IPS DF 6.9 (cell line): Measurements from ENCODE around the gene CPLANE1.

Source experiments
- DNase-seq: peaks from one replicate; pipeline ENCODE4 v3.0.0-alpha.2; 2013; ENCODE audit warnings: low read depth, low spot score
- H3K27ac ChIP-seq: one replicate; pipeline ENCODE4 v1.5.1; 2013; ENCODE audit warnings: low read length, control low read depth
- H3K27me3 ChIP-seq: 2 replicates; pipeline ENCODE4 v1.6.1; 2013; ENCODE audit warnings: mild to moderate bottlenecking, low read length; ENCODE audit not compliant: control insufficient read depth, insufficient read depth
- H3K36me3 ChIP-seq: 2 replicates; pipeline ENCODE4 v1.6.1; 2013; ENCODE audit warnings: low read length; ENCODE audit not compliant: control insufficient read depth, insufficient read depth
- H3K4me1 ChIP-seq: 2 replicates; pipeline ENCODE4 v1.6.1; 2013; ENCODE audit warnings: low read length; ENCODE audit not compliant: control insufficient read depth, insufficient read depth
- H3K4me3 ChIP-seq: 2 replicates; pipeline ENCODE4 v1.5.1; 2013; ENCODE audit warnings: mild to moderate bottlenecking, low read length
- H3K9me3 ChIP-seq: 2 replicates; pipeline ENCODE4 v1.6.1; 2013; ENCODE audit warnings: low read length, inconsistent platforms; ENCODE audit not compliant: control insufficient read depth, insufficient read depth
- WGBS: extraction: QIAGEN DNeasy Blood & Tissue Kit; methylation state at CpG from one replicate; pipeline ENCODE4 v1.1.7; 2013; ENCODE audit warnings: mixed read lengths, missing lambda C conversion rate; ENCODE audit not compliant: insufficient read length, insufficient coverage; 5-methylcytosine and 5-hydroxymethylcytosine counted together

Gene CPLANE1

DNA sequence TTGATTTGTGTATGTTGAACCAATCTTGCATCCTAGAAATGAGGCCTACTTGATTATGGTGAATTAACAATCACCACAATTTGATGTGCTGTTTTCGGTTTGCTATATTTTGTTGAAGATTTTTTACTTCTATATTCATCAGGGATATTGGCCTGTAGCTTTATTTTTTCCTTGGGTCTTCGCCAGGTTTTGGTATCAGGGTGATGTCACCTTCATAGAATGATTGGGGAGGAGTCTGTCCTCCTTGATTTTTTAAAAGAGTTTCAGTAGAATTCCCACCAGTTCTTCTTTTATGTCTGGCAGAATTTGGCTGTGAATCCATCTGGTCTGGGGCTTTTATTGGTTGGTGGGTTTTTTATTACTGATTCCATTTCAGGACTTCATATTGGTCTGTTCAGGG lies 115.2 kb downstream of the CPLANE1 start:
- no peaks in the 10 kb centered on the region for H3K4me1 ChIP-seq
- H3K27ac ChIP-seq, result no peak overlapping the region
- DNase-seq, result no peak
- H3K9me3 ChIP-seq, result no peaks in the 10 kb centered on the region
- peaks cover 2% of the 10 kb centered on the region; the same call in 1 of the 2 replicates for H3K36me3 ChIP-seq
- no peaks in the 10 kb centered on the region for H3K27me3 ChIP-seq
- no CpG with 5 or more reads among the region's 2 CpGs for WGBS
- no peak overlapping the region for H3K4me3 ChIP-seq

DNA sequence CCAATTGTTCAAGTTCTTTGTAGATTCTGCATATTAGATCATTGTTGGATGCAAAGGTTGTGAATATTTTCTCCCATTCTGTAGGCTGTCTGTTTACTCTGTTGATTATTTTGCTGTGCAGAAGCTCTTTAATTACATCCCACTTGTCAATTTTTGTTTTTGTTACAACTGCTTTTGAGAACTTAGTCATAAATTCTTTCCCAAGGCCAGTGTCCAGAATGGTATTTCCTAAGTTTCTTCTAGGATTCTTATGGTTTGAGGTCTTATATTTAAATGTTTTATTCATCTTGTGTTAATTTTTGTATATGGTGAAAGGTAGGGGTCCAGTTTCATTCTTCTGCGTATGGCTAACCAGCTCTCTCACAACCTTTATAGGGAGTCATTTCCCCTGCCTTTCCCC lies 116.5 kb downstream of the CPLANE1 start:
- peaks cover 2% of the 10 kb centered on the region; the same call in 1 of the 2 replicates for H3K36me3 ChIP-seq
- H3K27me3 ChIP-seq, result no peaks in the 10 kb centered on the region
- H3K4me3 ChIP-seq, result no peak overlapping the region
- H3K27ac ChIP-seq, result no peak overlapping the region
- H3K9me3 ChIP-seq, result no peaks in the 10 kb centered on the region
- DNase-seq, result no peak
- H3K4me1 ChIP-seq, result no peaks in the 10 kb centered on the region
- no CpG with 5 or more reads among the region's 1 CpG for WGBS

DNA sequence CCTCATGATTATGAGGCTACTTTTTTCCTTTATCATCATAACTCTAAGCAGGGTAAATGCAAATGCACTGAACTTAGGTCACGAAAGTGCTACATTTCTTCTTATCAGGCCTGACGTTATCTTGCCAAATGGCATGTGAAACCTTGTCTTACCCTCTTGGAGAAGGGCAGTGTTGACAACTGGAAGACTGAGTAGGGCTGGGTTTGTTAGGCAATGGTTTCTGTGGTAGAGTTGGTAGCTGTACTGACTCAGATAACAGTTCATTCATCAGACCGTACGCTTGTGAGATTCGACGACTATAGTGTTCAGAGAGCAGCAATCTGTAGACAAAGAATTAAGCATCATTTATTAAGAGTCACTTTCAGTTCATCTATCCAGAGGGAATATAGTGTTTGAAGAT lies 127.7 kb downstream of the CPLANE1 start:
- Histone ChIP-seq H3K36me3 (peaks cover 2% of the 10 kb centered on the region; the same call in 1 of the 2 replicates), H3K4me1 (no peaks in the 10 kb centered on the region), H3K27ac (no peak overlapping the region), H3K27me3 (no peaks in the 10 kb centered on the region), H3K9me3 (no peaks in the 10 kb centered on the region), H3K4me3 (no peak overlapping the region)
- no peak for DNase-seq
- no CpG with 5 or more reads among the region's 6 CpGs for WGBS

DNA sequence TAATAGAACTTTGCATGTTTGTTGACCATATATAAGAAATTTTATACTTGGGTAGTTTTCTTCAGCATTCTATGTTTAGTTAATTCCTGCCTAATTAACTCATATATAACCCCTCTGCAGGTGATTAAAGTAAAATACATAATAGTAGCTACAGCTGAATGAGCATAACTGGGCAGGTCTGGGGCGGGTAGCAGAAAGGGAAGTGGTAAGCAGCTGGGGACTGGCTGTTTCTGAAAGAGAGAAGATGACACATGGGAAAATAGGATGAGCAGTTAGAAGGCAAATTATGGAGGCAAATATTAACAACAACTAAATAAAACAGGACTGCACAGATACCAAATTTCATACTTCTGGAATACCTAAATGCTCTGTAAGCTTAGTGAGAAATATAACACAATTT lies 128.1 kb downstream of the CPLANE1 start:
- WGBS, result no CpG with 5 or more reads among the region's 1 CpG
- no peak for DNase-seq
- no peaks in the 10 kb centered on the region for H3K27me3 ChIP-seq

DNA sequence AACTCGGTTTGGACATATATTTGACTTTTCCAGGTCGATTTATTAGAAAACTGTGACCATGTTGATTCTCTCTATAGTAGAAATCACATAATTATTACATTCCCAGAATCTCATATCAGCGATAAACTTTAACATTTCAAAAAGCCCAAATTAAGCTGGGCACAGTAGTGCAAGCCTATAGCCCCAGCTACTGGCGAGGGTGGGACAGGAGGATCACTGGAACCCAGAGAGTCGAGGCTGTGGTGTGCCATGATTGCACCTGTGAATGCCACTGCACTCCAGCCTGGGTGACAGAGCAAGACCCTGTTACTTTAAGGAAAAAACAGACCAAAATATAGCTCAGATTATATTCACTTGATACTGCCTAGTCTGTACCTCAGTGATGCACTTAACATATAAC lies 128.9 kb downstream of the CPLANE1 start:
- Histone ChIP-seq H3K4me1 (no peaks in the 10 kb centered on the region), H3K9me3 (no peaks in the 10 kb centered on the region), H3K4me3 (no peak overlapping the region), H3K27ac (no peak overlapping the region), H3K27me3 (no peaks in the 10 kb centered on the region), H3K36me3 (peaks cover 2% of the 10 kb centered on the region; the same call in 1 of the 2 replicates)
- WGBS, result no CpG with 5 or more reads among the region's 5 CpGs
- DNase-seq, result no peak

More for the DNA sequence above, 128.1 kb downstream of the CPLANE1 start:
- Histone ChIP-seq H3K4me1 (no peaks in the 10 kb centered on the region), H3K9me3 (no peaks in the 10 kb centered on the region), H3K4me3 (no peak overlapping the region), H3K27ac (no peak overlapping the region), H3K36me3 (peaks cover 2% of the 10 kb centered on the region; the same call in 1 of the 2 replicates)

DNA sequence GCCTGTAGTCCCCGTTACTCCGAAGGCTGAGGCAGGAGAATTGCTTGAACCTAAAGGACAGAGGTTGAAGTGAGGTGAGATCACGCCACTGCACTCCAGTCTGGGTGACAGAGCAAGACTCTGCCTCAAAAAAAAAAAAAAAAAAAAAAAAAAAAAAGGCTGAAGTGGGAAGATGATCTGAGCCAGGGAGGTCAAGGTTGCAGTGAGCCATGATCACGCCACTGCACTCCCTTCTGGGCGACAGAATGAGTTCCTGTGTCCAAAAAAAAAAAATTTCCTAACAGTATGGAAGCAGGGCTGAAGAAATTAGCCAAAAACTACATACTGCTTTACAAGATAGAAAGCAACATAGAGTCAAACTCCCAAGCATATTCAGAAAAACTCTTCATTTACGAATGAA lies 132.8 kb downstream of the CPLANE1 start:
- no peak for DNase-seq
- Histone ChIP-seq H3K36me3 (peaks cover under 1% of the 10 kb centered on the region; the same call in 1 of the 2 replicates), H3K27ac (no peak overlapping the region), H3K9me3 (no peaks in the 10 kb centered on the region), H3K27me3 (no peaks in the 10 kb centered on the region), H3K4me1 (no peaks in the 10 kb centered on the region), H3K4me3 (no peak overlapping the region)
- WGBS, result no CpG with 5 or more reads among the region's 6 CpGs

DNA sequence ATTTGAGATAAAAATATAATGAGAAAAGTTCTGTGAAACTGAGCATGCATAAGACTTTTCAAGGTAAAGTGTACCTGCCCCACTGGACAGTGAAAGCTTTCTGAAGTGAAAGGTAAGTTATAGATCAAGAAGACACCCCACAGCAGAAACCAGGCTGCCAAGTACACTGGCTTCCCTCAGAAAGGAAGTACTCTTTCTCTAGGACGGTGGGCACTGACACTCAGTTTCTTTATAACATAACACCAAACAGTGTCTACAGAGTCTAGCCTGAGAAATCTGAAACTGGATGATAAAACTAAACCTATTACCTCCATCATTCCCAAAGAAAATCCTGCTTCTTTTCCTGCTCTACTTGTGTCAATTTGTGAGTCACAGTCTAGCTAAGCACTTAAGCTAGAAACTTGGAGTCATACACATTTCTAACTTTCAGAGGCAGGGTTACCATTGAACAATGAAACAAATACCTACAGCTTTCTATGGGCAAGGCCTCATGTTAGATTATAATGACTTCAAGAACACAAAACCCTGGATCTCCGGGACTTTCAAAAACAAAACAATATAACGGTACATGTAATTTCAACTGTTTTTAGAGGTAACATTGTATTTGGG lies 136.7 kb downstream of the CPLANE1 start:
- H3K36me3 ChIP-seq, result no peaks in the 10 kb centered on the region
- DNase-seq, result no peak
- H3K9me3 ChIP-seq, result no peaks in the 10 kb centered on the region
- no peaks in the 10 kb centered on the region for H3K27me3 ChIP-seq
- no peak overlapping the region for H3K4me3 ChIP-seq
- WGBS, result no CpG with 5 or more reads among the region's 3 CpGs
- no peaks in the 10 kb centered on the region for H3K4me1 ChIP-seq
- no peak overlapping the region for H3K27ac ChIP-seq

DNA sequence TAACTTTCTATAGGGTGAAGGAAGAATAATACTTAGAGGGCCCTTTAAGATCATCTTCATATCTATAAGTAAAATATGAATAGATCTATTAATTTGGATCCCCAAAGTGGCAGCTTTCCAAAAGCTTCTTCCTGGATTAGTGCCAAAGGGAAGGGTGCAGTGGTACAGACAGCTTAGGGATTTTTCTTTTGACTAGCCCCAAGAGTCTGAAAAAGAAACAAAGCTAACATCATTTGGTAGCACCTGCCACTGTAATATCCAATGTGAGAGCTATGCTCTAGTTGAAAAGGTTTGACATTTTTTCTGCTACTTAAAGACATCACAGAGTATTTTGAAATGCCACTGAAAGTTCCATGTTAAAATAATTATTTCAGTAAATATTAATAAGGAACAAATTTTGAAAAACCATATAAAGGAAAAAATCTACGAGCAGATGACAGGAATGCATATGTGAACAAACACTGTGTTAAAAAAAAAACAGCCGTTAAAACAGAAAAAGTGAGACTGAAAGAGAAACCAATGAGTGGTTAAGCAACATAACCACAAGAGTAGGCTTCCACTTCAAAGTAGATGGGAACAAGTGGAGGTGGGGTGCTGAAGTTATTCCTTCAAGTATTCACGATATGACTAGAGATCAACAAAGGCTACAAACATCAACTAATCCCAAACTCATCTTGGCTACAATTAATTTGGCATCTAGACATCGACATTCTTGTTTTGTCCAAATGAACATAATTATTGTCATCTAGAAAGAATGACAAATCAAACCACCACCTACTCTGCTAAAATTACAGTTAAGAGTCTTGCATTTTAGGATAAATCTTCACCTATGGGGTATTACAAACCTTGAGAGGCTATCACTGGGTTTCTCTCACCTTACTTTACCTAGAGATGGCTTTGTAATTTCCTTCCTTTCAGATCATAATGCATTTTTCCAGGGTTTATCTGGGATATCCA lies 137.5 kb downstream of the CPLANE1 start:
- WGBS, result no CpG with 5 or more reads among the region's 4 CpGs
- no peak overlapping the region for H3K27ac ChIP-seq
- no peaks in the 10 kb centered on the region for H3K9me3 ChIP-seq
- DNase-seq, result no peak
- no peaks in the 10 kb centered on the region for H3K4me1 ChIP-seq
- H3K36me3 ChIP-seq, result no peaks in the 10 kb centered on the region
- no peak overlapping the region for H3K4me3 ChIP-seq
- H3K27me3 ChIP-seq, result no peaks in the 10 kb centered on the region

DNA sequence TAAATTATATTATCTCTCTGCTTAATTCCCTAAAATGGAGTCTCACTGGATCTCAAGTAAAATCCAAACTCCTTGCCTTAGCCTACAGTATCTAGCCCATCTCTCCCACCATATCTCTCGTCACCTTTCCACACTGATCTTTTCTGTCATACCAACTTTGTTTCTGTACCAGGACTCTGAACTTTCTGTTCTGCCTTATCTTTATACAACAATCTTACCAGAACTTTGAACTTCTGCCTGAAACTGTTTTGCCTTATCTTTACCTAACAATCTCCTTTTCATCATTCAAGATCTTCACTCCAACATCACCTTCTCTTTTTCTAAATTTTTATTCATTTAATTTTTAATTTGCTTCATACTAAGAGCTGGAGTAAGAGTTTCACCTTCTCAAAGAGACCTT lies 139.0 kb downstream of the CPLANE1 start:
- H3K4me3 ChIP-seq, result no peak overlapping the region
- no peak overlapping the region for H3K27ac ChIP-seq
- no peaks in the 10 kb centered on the region for H3K27me3 ChIP-seq
- WGBS, result no CpG with 5 or more reads among the region's 1 CpG
- no peaks in the 10 kb centered on the region for H3K4me1 ChIP-seq
- no peaks in the 10 kb centered on the region for H3K9me3 ChIP-seq
- DNase-seq, result no peak
- H3K36me3 ChIP-seq, result no peaks in the 10 kb centered on the region

DNA sequence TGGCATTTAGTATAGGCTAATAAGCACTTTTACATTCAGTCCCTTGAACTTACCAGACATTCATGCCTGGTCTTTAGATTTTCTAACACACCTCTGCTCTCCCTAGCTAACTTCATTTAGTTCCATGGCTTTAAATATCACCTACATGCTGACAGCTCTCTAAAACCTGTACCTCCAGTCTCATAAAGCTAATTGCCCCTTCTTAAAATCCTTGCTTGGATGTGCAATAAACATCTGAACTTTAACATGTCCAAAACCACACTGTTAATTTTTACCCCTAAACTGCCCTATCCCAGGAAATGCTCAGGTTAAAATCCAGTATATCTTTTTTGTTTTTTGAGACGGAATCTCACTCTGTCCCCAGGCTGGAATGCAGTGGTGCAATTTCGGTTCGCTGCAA lies 139.8 kb downstream of the CPLANE1 start:
- Histone ChIP-seq H3K9me3 (no peaks in the 10 kb centered on the region), H3K27me3 (no peaks in the 10 kb centered on the region), H3K36me3 (no peaks in the 10 kb centered on the region), H3K4me3 (no peak overlapping the region), H3K4me1 (no peaks in the 10 kb centered on the region), H3K27ac (no peak overlapping the region)
- no CpG with 5 or more reads among the region's 3 CpGs for WGBS
- no peak for DNase-seq
